ENCODE data around the gene SLC35E2B. TPM values are rescaled to one million over a fixed set of nuclear protein-coding genes. Genes with fewer than 3 reads are reported as not detected.

SLC35E2B gene
- total and polyA plus RNA-seq, 2 of the 13 experiments (the other 11 are each of a cell fraction or from before 2014, with no cell fraction given), result 14.1 to 19.7 TPM

GRCh38 chr1:1614204-1614953 is 78.2 kb downstream of the SLC35E2B start (continued):
- TF ChIP-seq BRF2 (CRISPR knock-in tag; IDR thresholded peaks at IDR 0.05), result no peak
- TF ChIP-seq NFIB (CRISPR knock-in tag; IDR thresholded peaks at IDR 0.05; ENCODE audit: borderline replicate concordance), result no peak
- TF ChIP-seq NFKB2 (CRISPR knock-in tag; IDR thresholded peaks at IDR 0.05; ENCODE audit: borderline replicate concordance), result no peak
- TF ChIP-seq PRDM4 (CRISPR knock-in tag; IDR thresholded peaks at IDR 0.05; ENCODE audit: borderline replicate concordance), result no peak
- no peak for TF ChIP-seq IKZF1 (IDR thresholded peaks at IDR 0.05)
- TF ChIP-seq CREM (IDR thresholded peaks at IDR 0.05), result no peak; the same call in 1 of the 2 replicates
- TF ChIP-seq CREM (CRISPR knock-in tag; IDR thresholded peaks at IDR 0.05), result no peak
- TF ChIP-seq PTBP1 (IDR thresholded peaks at IDR 0.05; ENCODE audit: low read depth, low read length, poor library complexity, severe bottlenecking), result peak; percentile 61
- no peak for TF ChIP-seq TERF1 (CRISPR knock-in tag; IDR thresholded peaks at IDR 0.05)
- no peak for TF ChIP-seq GABPA (IDR thresholded peaks at IDR 0.05; ENCODE audit: low read depth, low read length)
- TF ChIP-seq GABPA (CRISPR knock-in tag; IDR thresholded peaks at IDR 0.05; ENCODE audit: low read depth), result 0 out of 2 replicates have a peak, but pooled peaks have one; percentile 12
- TF ChIP-seq ZNF790 (CRISPR knock-in tag; IDR thresholded peaks at IDR 0.05; ENCODE audit: borderline replicate concordance), result no peak
- TF ChIP-seq PAXIP1 (CRISPR knock-in tag; conservative IDR thresholded peaks at IDR 0.05), result peak; percentile 26; the same call in 1 of the 2 replicates
- no peak for TF ChIP-seq CEBPZ (IDR thresholded peaks at IDR 0.05; ENCODE audit: low read length)
- TF ChIP-seq ZNF136 (CRISPR knock-in tag; IDR thresholded peaks at IDR 0.05; ENCODE audit: low read depth), result no peak
- no peak for TF ChIP-seq ZSCAN22 (CRISPR knock-in tag; IDR thresholded peaks at IDR 0.05)

Data from HepG2 (cell line).